NT2/D1 (cell line): Measurements from ENCODE around the gene RNF130.

Experiments
- SUZ12 ChIP-seq: IDR thresholded peaks from 2 replicates; pipeline ENCODE4 v1.6.1; 2011; ENCODE audit not compliant: insufficient read length, insufficient read depth; ENCODE audit errors: extremely low read depth
- ZNF274 ChIP-seq: IDR thresholded peaks from 2 replicates; pipeline ENCODE4 v1.6.1; 2011; ENCODE audit warnings: mild to moderate bottlenecking, low read depth, low read length

DNA sequence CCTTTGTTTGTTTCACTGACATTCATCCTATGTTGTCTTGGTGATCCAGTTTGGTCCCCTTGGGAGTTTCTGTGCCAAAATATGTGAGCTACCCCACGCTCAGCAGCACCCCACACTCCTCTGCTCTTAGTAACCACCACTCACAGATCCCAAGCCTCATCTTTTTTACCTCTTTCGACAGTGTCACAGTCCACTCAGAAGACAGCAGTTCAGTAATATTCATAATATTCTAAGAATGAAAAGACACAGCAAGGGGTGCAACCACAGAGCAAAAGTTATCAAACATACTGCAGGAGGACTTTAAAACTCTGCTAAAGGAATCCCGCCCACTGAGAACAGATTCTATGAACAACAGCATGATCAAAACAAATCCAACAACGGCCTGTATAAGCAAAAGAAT, 28.2 kb downstream of the RNF130 start:
- TF ChIP-seq ZNF274: no peak
- TF ChIP-seq SUZ12: no peak
